GM06990 (cell line): Measurements from ENCODE around the gene LARP4B.
"Not testable (repeated sequence)": the region's sequence is repeated elsewhere in the genome, so short reads cannot be mapped to it uniquely, and the experiment has no call there.

Experiments
- DNase-seq: peaks from one replicate; pipeline ENCODE4 v3.0.0-alpha.2; 2011; ENCODE audit not compliant: insufficient read length; ENCODE audit errors: extremely low read depth
- H3K27me3 ChIP-seq: replicated peaks from 2 replicates; pipeline ENCODE4 v1.6.0; 2011; ENCODE audit warnings: low read length; ENCODE audit not compliant: control insufficient read depth, insufficient read depth
- H3K36me3 ChIP-seq: 2 replicates; pipeline ENCODE4 v1.5.1; 2011; ENCODE audit warnings: low read length; ENCODE audit not compliant: control insufficient read depth, insufficient read depth
- H3K4me3 ChIP-seq: replicated peaks from 2 replicates; pipeline ENCODE4 v1.5.1; 2011; ENCODE audit warnings: low read depth, mild to moderate bottlenecking, control low read depth, low read length
- CTCF ChIP-seq: IDR thresholded peaks from 2 replicates; pipeline ENCODE4 v1.5.1; 2011; ENCODE audit warnings: low read length, control low read depth, mild to moderate bottlenecking, inconsistent platforms; ENCODE audit not compliant: insufficient read depth, poor library complexity, severe bottlenecking

LARP4B gene

GRCh38 chr10:938941-939678, 7.6 kb upstream of the LARP4B start:
- no peak for DNase-seq
- no peaks in the 10 kb centered on the region for H3K27me3 ChIP-seq
- no peak overlapping the region for H3K4me3 ChIP-seq
- no peaks in the 10 kb centered on the region for H3K36me3 ChIP-seq
- TF ChIP-seq CTCF = no peak

GRCh38 chr10:934746-935406, 3.4 kb upstream of the LARP4B start:
- no peak for TF ChIP-seq CTCF
- Histone ChIP-seq H3K4me3 (no peak overlapping the region), H3K36me3 (no peaks in the 10 kb centered on the region), H3K27me3 (no peaks in the 10 kb centered on the region)
- DNase-seq = no peak

- not testable (repeated sequence) for H3K27me3 ChIP-seq, H3K4me3 ChIP-seq, DNase-seq, H3K36me3 ChIP-seq
Measured at GRCh38 chr10:934165-934564, 2.7 kb upstream of the LARP4B start.

GRCh38 chr10:932589-932988, 1.1 kb upstream of the LARP4B start:
- H3K27me3 ChIP-seq = no peaks in the 10 kb centered on the region
- H3K4me3 ChIP-seq = peak overlapping the region; percentile 74
- no peak for DNase-seq
- no peaks in the 10 kb centered on the region for H3K36me3 ChIP-seq
- TF ChIP-seq CTCF = no peak

- Histone ChIP-seq H3K36me3 (no peaks in the 10 kb centered on the region; the same call in 1 of the 2 replicates), H3K4me3 (peak overlapping the region; percentile 67), H3K27me3 (no peaks in the 10 kb centered on the region)
- peak; percentile 48 for DNase-seq
- TF ChIP-seq CTCF = no peak
Measured at GRCh38 chr10:930625-931325, 730 bp downstream of the LARP4B start.
